ENCODE results near the gene ANXA8. TPM values are rescaled to one million over a fixed set of nuclear protein-coding genes. Genes with fewer than 3 reads are reported as not detected.

Gene ANXA8
- total and polyA plus RNA-seq, 10 of the 15 experiments (the other 5 are each of a cell fraction or from before 2014, with no cell fraction given), result 0.10 to 0.53 (median 0.41) TPM; not detected in 3

GRCh38 chr10:47441938-47442337 lies 42.0 kb downstream of the ANXA8 start:
- Histone ChIP-seq H2AFZ (ENCODE audit: control insufficient read depth, low read depth, low read length) (no peak overlapping the region), H3K27ac (ENCODE audit: control insufficient read depth, insufficient read depth) (no peak overlapping the region), H3K79me2 (ENCODE audit: control insufficient read depth, insufficient read depth, low read length) (no peaks in the 10 kb centered on the region), H4K20me1 (ENCODE audit: control insufficient read depth, insufficient read depth) (no peaks in the 10 kb centered on the region), H3K4me1 (ENCODE audit: control insufficient read depth, insufficient read depth, low read length) (no peaks in the 10 kb centered on the region), H3K36me3 (ENCODE audit: control insufficient read depth in 2 of 2, insufficient read depth in 2 of 2, low read length in 1 of 2) (no peaks in the 10 kb centered on the region), H3K4me2 (ENCODE audit: control insufficient read depth, insufficient read depth) (no peak overlapping the region), H3K4me3 (no peak overlapping the region), H3K27me3 (replicated peaks in 1 of 2; ENCODE audit: control insufficient read depth in 2 of 2, insufficient read depth in 2 of 2, low read length in 1 of 2) (peaks cover 0 to 2% of the 10 kb centered on the region in 2 experiments; a peak in 2 of 4 replicates), H3K9me3 (replicated peaks; ENCODE audit: control insufficient read depth, insufficient read depth, low read length) (no peaks in the 10 kb centered on the region; the same call in 2 of the 3 replicates), H3K9ac (ENCODE audit: control insufficient read depth, insufficient read depth, low read length) (no peak overlapping the region)
- RAD21 ChIA-PET (ENCODE audit: unreplicated experiment), result no interaction called here
- TF ChIP-seq PBX3 (IDR thresholded peaks at IDR 0.05; ENCODE audit: insufficient replicate concordance, low read depth, low read length), result no peak
- FAIRE-seq (no peak), DNase-seq (ENCODE audit: low read depth, low spot score) (no peak), ATAC-seq (no peak)
- in situ Hi-C loops (cut with MboI), result no loop called here
- 0% methylated on average over 4 of the region's 4 CpGs for WGBS (ENCODE audit: insufficient coverage, insufficient replicate concordance, low lambda C conversion rate, missing lambda C conversion rate)
- POLR2A ChIA-PET, result no interaction called here
- BruUV-seq (replicated peaks), result no TSS peak
- intact Hi-C loops (cut with micrococcal nuclease; ENCODE audit: unreplicated experiment), result no loop called here
- SMC1A ChIA-PET (ENCODE audit: uncharacterized antibody, unreplicated experiment), result no interaction called here
- CTCF ChIA-PET, result no interaction called here

GRCh38 chr10:47440207-47440606 lies 43.7 kb downstream of the ANXA8 start:
- no peak overlapping the region for H3K4me2 ChIP-seq (ENCODE audit: control insufficient read depth, insufficient read depth)
- no peaks in the 10 kb centered on the region for H3K79me2 ChIP-seq (ENCODE audit: control insufficient read depth, insufficient read depth, low read length)
- WGBS (ENCODE audit: insufficient coverage, insufficient replicate concordance, low lambda C conversion rate, missing lambda C conversion rate), result 41% methylated on average over 4 of the region's 4 CpGs
- BruUV-seq (replicated peaks), result no TSS peak
- POLR2A ChIA-PET, result no interaction called here
- H3K9me3 ChIP-seq (replicated peaks; ENCODE audit: control insufficient read depth, insufficient read depth, low read length), result no peaks in the 10 kb centered on the region
- H4K20me1 ChIP-seq (ENCODE audit: control insufficient read depth, insufficient read depth), result no peaks in the 10 kb centered on the region
- no peaks in the 10 kb centered on the region for H3K4me1 ChIP-seq (ENCODE audit: control insufficient read depth, insufficient read depth, low read length)
- RAD21 ChIA-PET (ENCODE audit: unreplicated experiment), result no interaction called here
- intact Hi-C loops (cut with micrococcal nuclease; ENCODE audit: unreplicated experiment) (no loop called here), in situ Hi-C loops (cut with MboI) (no loop called here)
- no peak overlapping the region for H3K4me3 ChIP-seq
- peaks cover 0 to 2% of the 10 kb centered on the region in 2 experiments; a peak in 2 of 4 replicates for H3K27me3 ChIP-seq (replicated peaks in 1 of 2; ENCODE audit: control insufficient read depth in 2 of 2, insufficient read depth in 2 of 2, low read length in 1 of 2)
- no peak overlapping the region for H2AFZ ChIP-seq (ENCODE audit: control insufficient read depth, low read depth, low read length)
- ATAC-seq (no peak), FAIRE-seq (no peak), DNase-seq (ENCODE audit: low read depth, low spot score) (no peak)
- no peaks in the 10 kb centered on the region for H3K36me3 ChIP-seq (ENCODE audit: control insufficient read depth in 2 of 2, insufficient read depth in 2 of 2, low read length in 1 of 2)
- no peak overlapping the region for H3K27ac ChIP-seq (ENCODE audit: control insufficient read depth, insufficient read depth)
- no peak overlapping the region for H3K9ac ChIP-seq (ENCODE audit: control insufficient read depth, insufficient read depth, low read length)
- SMC1A ChIA-PET (ENCODE audit: uncharacterized antibody, unreplicated experiment), result interaction anchor here (1.0 kb wide), 1 partner anchor 9 kb away, joined by 3 read pairs; no protein-coding TSS in a partner anchor
- CTCF ChIA-PET, result no interaction called here
- TF ChIP-seq RELB (IDR thresholded peaks at IDR 0.05; ENCODE audit: low read depth), result no peak
- no peak for TF ChIP-seq RCOR1 (conservative IDR thresholded peaks at IDR 0.05; ENCODE audit: low read depth, low read length)
- no peak for TF ChIP-seq WRNIP1 (IDR thresholded peaks at IDR 0.05; ENCODE audit: borderline replicate concordance, low read depth, low read length)
- TF ChIP-seq ZBED1 (IDR thresholded peaks at IDR 0.05; ENCODE audit: borderline replicate concordance), result no peak
- TF ChIP-seq FOS (IDR thresholded peaks at IDR 0.05; ENCODE audit: borderline replicate concordance, extremely low read depth, insufficient read length), result no peak
- TF ChIP-seq ZNF217 (IDR thresholded peaks at IDR 0.05), result no peak
- TF ChIP-seq IRF5 (IDR thresholded peaks at IDR 0.05; ENCODE audit: borderline replicate concordance), result no peak
- TF ChIP-seq ATF3 (IDR thresholded peaks at IDR 0.05; ENCODE audit: borderline replicate concordance, extremely low read depth, low read depth, low read length), result no peak
- TF ChIP-seq ZNF207 (IDR thresholded peaks at IDR 0.05; ENCODE audit: borderline replicate concordance), result no peak
- no peak for TF ChIP-seq ZSCAN29 (IDR thresholded peaks at IDR 0.05)
- TF ChIP-seq POU2F2 (IDR thresholded peaks at IDR 0.05; ENCODE audit: borderline replicate concordance, low read depth, low read length), result no peak
- TF ChIP-seq BCL11A (IDR thresholded peaks at IDR 0.05; ENCODE audit: low read depth, low read length), result no peak
- no peak for TF ChIP-seq FOXK2 (IDR thresholded peaks at IDR 0.05)

All from GM12878 (cell line).